ENCODE results near the gene AAR2. TPM values are rescaled to one million over a fixed set of nuclear protein-coding genes. Genes with fewer than 3 reads are reported as not detected.

Gene AAR2
- total RNA-seq, 3 donors from 2014 or later (not counting 1 experiment from before 2014, with no cell fraction given) = 22.6 to 26.5 (median 25.6) TPM

GRCh38 chr20:36273414-36274180, 37.3 kb downstream of the AAR2 start:
- Mint-ChIP-seq H3K9me3 (no peaks in the 10 kb centered on the region), H3K27ac (no peak overlapping the region), H3K4me3 (no peak overlapping the region), H3K27me3 (ENCODE audit: low read depth in 2 of 2) (peaks cover 0 to 8% of the 10 kb centered on the region in 2 donors), H3K4me1 (no peaks in the 10 kb centered on the region), H3K36me3 (no peaks in the 10 kb centered on the region)
- intact Hi-C loops (cut with micrococcal nuclease) = no loop called here
- TF ChIP-seq, protein P1, sequence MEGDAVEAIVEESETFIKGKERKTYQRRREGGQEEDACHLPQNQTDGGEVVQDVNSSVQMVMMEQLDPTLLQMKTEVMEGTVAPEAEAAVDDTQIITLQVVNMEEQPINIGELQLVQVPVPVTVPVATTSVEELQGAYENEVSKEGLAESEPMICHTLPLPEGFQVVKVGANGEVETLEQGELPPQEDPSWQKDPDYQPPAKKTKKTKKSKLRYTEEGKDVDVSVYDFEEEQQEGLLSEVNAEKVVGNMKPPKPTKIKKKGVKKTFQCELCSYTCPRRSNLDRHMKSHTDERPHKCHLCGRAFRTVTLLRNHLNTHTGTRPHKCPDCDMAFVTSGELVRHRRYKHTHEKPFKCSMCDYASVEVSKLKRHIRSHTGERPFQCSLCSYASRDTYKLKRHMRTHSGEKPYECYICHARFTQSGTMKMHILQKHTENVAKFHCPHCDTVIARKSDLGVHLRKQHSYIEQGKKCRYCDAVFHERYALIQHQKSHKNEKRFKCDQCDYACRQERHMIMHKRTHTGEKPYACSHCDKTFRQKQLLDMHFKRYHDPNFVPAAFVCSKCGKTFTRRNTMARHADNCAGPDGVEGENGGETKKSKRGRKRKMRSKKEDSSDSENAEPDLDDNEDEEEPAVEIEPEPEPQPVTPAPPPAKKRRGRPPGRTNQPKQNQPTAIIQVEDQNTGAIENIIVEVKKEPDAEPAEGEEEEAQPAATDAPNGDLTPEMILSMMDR (IDR thresholded peaks at IDR 0.05) = no peak
- ATAC-seq = no peak
- Histone ChIP-seq H3K9me3 (ENCODE audit: control insufficient read depth, insufficient read depth, low read length) (no peaks in the 10 kb centered on the region), H3K4me1 (ENCODE audit: control insufficient read depth, insufficient read depth, low read length) (no peaks in the 10 kb centered on the region), H3K36me3 (ENCODE audit: control insufficient read depth, insufficient read depth, low read length) (no peaks in the 10 kb centered on the region), H3K27ac (ENCODE audit: low read length) (no peak overlapping the region), H3K27me3 (ENCODE audit: control insufficient read depth, insufficient read depth, low read length) (no peaks in the 10 kb centered on the region), H3K4me3 (ENCODE audit: low read length) (no peak overlapping the region)
- WGBS (ENCODE audit: insufficient coverage) = 84% methylated on average over 12 of the region's 12 CpGs
- peak in 1 of 2 donors; percentile 37 for DNase-seq

DNA sequence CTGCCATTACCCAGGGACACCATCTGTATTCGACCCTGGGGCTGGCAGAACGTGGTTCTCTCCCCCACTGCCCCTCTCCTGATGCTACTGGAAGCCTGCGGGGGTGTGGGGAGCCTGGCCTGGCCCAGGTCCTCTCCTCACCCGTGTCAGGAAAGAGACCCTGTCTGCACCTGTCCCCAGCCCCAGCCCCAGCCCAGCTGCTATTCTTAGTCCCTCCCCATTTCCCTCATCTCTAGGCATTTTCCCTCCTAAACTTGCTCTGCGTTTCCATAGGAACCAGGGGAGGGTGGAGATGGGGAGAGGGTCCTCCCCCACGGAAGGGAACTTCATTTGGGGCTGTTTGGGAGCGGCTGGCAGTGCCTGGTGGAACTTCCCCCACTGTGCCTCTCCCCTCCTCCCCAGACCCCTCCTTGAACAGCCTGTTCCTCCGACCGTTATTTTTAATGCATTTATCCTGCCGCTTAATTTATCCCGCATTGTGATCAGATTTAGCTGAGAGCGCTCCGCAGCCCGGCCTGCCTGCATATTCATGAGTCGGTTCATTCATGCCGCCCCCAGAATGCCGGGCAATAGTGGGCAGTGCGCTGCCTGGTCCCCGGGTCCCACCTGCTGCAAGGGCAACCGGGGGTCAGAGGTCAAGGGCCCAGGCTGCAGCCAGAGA, 38.0 kb downstream of the AAR2 start:
- H3K4me3 ChIP-seq (ENCODE audit: low read length) = no peak overlapping the region
- H3K4me3 Mint-ChIP-seq = no peak overlapping the region
- H3K36me3 Mint-ChIP-seq = no peaks in the 10 kb centered on the region
- H3K4me1 ChIP-seq (ENCODE audit: control insufficient read depth, insufficient read depth, low read length) = no peaks in the 10 kb centered on the region
- no peak for DNase-seq
- intact Hi-C loops (cut with micrococcal nuclease) = no loop called here
- H3K9me3 ChIP-seq (ENCODE audit: control insufficient read depth, insufficient read depth, low read length) = no peaks in the 10 kb centered on the region
- WGBS (ENCODE audit: insufficient coverage) = 65% methylated on average over 19 of the region's 20 CpGs
- no peak overlapping the region for H3K27ac ChIP-seq (ENCODE audit: low read length)
- no peaks in the 10 kb centered on the region for H3K36me3 ChIP-seq (ENCODE audit: control insufficient read depth, insufficient read depth, low read length)
- no peak overlapping the region for H3K27ac Mint-ChIP-seq
- no peaks in the 10 kb centered on the region for H3K9me3 Mint-ChIP-seq
- H3K27me3 ChIP-seq (ENCODE audit: control insufficient read depth, insufficient read depth, low read length) = no peaks in the 10 kb centered on the region
- TF ChIP-seq, protein P1 (IDR thresholded peaks at IDR 0.05) = no peak
- peaks cover 0 to 8% of the 10 kb centered on the region in 2 donors for H3K27me3 Mint-ChIP-seq (ENCODE audit: low read depth in 2 of 2)
- ATAC-seq = no peak
- H3K4me1 Mint-ChIP-seq = no peaks in the 10 kb centered on the region

DNA sequence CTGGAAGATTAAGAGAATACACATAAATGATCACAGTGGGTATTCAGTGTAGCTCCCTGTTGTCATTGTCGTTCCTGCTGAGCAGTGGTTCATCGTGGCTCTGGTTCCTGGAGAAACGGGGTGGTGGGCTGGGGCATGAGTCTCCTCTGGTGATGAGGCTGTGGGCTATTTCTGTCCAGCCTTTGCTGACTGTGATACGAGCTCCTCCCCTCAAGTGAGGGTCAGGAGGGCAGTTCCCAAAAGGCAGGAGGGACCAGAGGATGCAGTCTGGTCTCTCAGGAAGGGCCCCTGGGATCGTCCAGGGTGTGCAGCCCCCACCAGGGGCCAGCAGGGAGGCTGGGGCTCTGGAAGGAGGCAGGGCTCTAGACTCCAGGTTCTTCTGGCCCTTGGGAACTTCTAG, 38.7 kb downstream of the AAR2 start:
- no peaks in the 10 kb centered on the region for H3K9me3 Mint-ChIP-seq
- no peaks in the 10 kb centered on the region for H3K4me1 ChIP-seq (ENCODE audit: control insufficient read depth, insufficient read depth, low read length)
- H3K9me3 ChIP-seq (ENCODE audit: control insufficient read depth, insufficient read depth, low read length) = no peaks in the 10 kb centered on the region
- DNase-seq = no peak
- H3K36me3 ChIP-seq (ENCODE audit: control insufficient read depth, insufficient read depth, low read length) = no peaks in the 10 kb centered on the region
- H3K27ac ChIP-seq (ENCODE audit: low read length) = no peak overlapping the region
- ATAC-seq = no peak
- H3K4me3 Mint-ChIP-seq = no peak overlapping the region
- no peaks in the 10 kb centered on the region for H3K36me3 Mint-ChIP-seq
- no peaks in the 10 kb centered on the region for H3K27me3 ChIP-seq (ENCODE audit: control insufficient read depth, insufficient read depth, low read length)
- TF ChIP-seq, protein P1 (IDR thresholded peaks at IDR 0.05) = no peak
- H3K27me3 Mint-ChIP-seq (ENCODE audit: low read depth in 2 of 2) = peaks cover 0 to 8% of the 10 kb centered on the region in 2 donors
- H3K27ac Mint-ChIP-seq = no peak overlapping the region
- intact Hi-C loops (cut with micrococcal nuclease) = no loop called here
- 72% methylated on average over 5 of the region's 5 CpGs for WGBS (ENCODE audit: insufficient coverage)
- H3K4me3 ChIP-seq (ENCODE audit: low read length) = no peak overlapping the region
- no peaks in the 10 kb centered on the region for H3K4me1 Mint-ChIP-seq

All from natural killer cell (primary cell).